ENCODE measurements around the gene CD93.

CD93 gene

GRCh38 chr20:23120936-23121750 lies 35.0 kb upstream of the CD93 start:
- no peak for FAIRE-seq

GRCh38 chr20:23120261-23120660 lies 34.1 kb upstream of the CD93 start:
- no peak for DNase-seq (ENCODE audit: insufficient read length, low spot score)
- no peak for FAIRE-seq

More at GRCh38 chr20:23120936-23121750, 35.0 kb upstream of the CD93 start:
- no peak for DNase-seq (ENCODE audit: insufficient read length, low spot score)

GRCh38 chr20:23119456-23120216 lies 33.5 kb upstream of the CD93 start:
- FAIRE-seq = no peak
- no peak for DNase-seq (ENCODE audit: insufficient read length, low spot score)

GRCh38 chr20:23118766-23119165 lies 32.6 kb upstream of the CD93 start:
- DNase-seq (ENCODE audit: insufficient read length, low spot score) = no peak
- FAIRE-seq = no peak

GRCh38 chr20:23118144-23118543 lies 32.0 kb upstream of the CD93 start:
- no peak for DNase-seq (ENCODE audit: insufficient read length, low spot score)
- no peak for FAIRE-seq

- FAIRE-seq (no peak), DNase-seq (ENCODE audit: insufficient read length, low spot score) (no peak)
These were observed 31.6 kb upstream of the CD93 start for GRCh38 chr20:23117738-23118137.

GRCh38 chr20:23116311-23117089 lies 30.4 kb upstream of the CD93 start:
- FAIRE-seq (no peak), DNase-seq (ENCODE audit: insufficient read length, low spot score) (peak; percentile 14)

GRCh38 chr20:23115822-23116221 lies 29.7 kb upstream of the CD93 start:
- DNase-seq (ENCODE audit: insufficient read length, low spot score) = no peak
- no peak for FAIRE-seq

GRCh38 chr20:23114448-23115082 lies 28.4 kb upstream of the CD93 start:
- FAIRE-seq (no peak), DNase-seq (ENCODE audit: insufficient read length, low spot score) (no peak)

- no peak for FAIRE-seq
- DNase-seq (ENCODE audit: insufficient read length, low spot score) = no peak
These were observed 27.9 kb upstream of the CD93 start for GRCh38 chr20:23114018-23114417.

- FAIRE-seq (no peak), DNase-seq (ENCODE audit: insufficient read length, low spot score) (no peak)
These were observed 26.5 kb upstream of the CD93 start for GRCh38 chr20:23112595-23112994.

GRCh38 chr20:23111944-23112342 lies 25.8 kb upstream of the CD93 start:
- FAIRE-seq (no peak), DNase-seq (ENCODE audit: insufficient read length, low spot score) (no peak)

GRCh38 chr20:23111307-23111943 lies 25.3 kb upstream of the CD93 start:
- no peak for DNase-seq (ENCODE audit: insufficient read length, low spot score)
- FAIRE-seq = no peak

GRCh38 chr20:23108871-23109270 lies 22.7 kb upstream of the CD93 start:
- no peak for DNase-seq (ENCODE audit: insufficient read length, low spot score)

GRCh38 chr20:23107466-23107865 lies 21.3 kb upstream of the CD93 start:
- FAIRE-seq = no peak
- no peak for DNase-seq (ENCODE audit: insufficient read length, low spot score)

More at GRCh38 chr20:23108871-23109270, 22.7 kb upstream of the CD93 start:
- no peak for FAIRE-seq

GRCh38 chr20:23106271-23106851 lies 20.2 kb upstream of the CD93 start:
- DNase-seq (ENCODE audit: insufficient read length, low spot score) (no peak), FAIRE-seq (no peak)

GRCh38 chr20:23105193-23105592 lies 19.1 kb upstream of the CD93 start:
- FAIRE-seq (no peak), DNase-seq (ENCODE audit: insufficient read length, low spot score) (no peak)

- DNase-seq (ENCODE audit: insufficient read length, low spot score) (no peak), FAIRE-seq (no peak)
These were observed 17.3 kb upstream of the CD93 start for GRCh38 chr20:23103284-23104018.

GRCh38 chr20:23101696-23102406 lies 15.7 kb upstream of the CD93 start:
- FAIRE-seq (no peak), DNase-seq (ENCODE audit: insufficient read length, low spot score) (no peak)

Measured in HTR-8/SVneo (cell line).